Type B pancreatic cell (in vitro differentiated cells): ENCODE measurements around the gene GRIP2. TPM values are rescaled to one million over a fixed set of nuclear protein-coding genes. Genes with fewer than 3 reads are reported as not detected.

ENCODE experiments used
- DNase-seq: peaks from one replicate; pipeline ENCODE4 v3.0.0; 2021; ENCODE audit warnings: mixed read lengths; ENCODE audit not compliant: unreplicated experiment; ENCODE audit errors: extremely low spot score
- H3K27ac Mint-ChIP-seq: 2 replicates; pipeline ENCODE4 v1.8.0; 2021; ENCODE audit warnings: mild to moderate bottlenecking, mixed read lengths
- H3K27me3 Mint-ChIP-seq: 2 replicates; pipeline ENCODE4 v1.8.0; 2021; ENCODE audit warnings: mixed read lengths
- H3K36me3 Mint-ChIP-seq: 2 replicates; pipeline ENCODE4 v1.8.0; 2021; ENCODE audit warnings: mixed read lengths
- H3K4me1 Mint-ChIP-seq: one replicate; pipeline ENCODE4 v1.8.0; 2021; ENCODE audit warnings: mixed read lengths; ENCODE audit not compliant: unreplicated experiment
- H3K4me3 Mint-ChIP-seq: 2 replicates; pipeline ENCODE4 v1.8.0; 2021; ENCODE audit warnings: mild to moderate bottlenecking, mixed read lengths
- H3K9me3 Mint-ChIP-seq: 2 replicates; pipeline ENCODE4 v1.8.0; 2021; ENCODE audit warnings: mixed read lengths
- CTCF ChIP-seq: fragments of 200-600 bp; sonication (generic); conservative IDR thresholded peaks from 2 replicates; pipeline ENCODE4 v1.5.0; 2021; ENCODE audit warnings: antibody characterized with exemption, mild to moderate bottlenecking
- total RNA-seq: library from RNA; stranded (reverse); gene quantifications from 2 replicates; pipeline ENCODE4 v1.2.1, GENCODE V29; 2021; ENCODE audit warnings: low replicate concordance

Gene GRIP2
- total RNA-seq, 1 donor from 2014 or later, result 5.6 TPM

GRCh38 chr3:14513566-14514322 is 26.4 kb downstream of the GRIP2 start:
- H3K36me3 Mint-ChIP-seq, result no peaks in the 10 kb centered on the region
- H3K27ac Mint-ChIP-seq, result no peak overlapping the region
- H3K4me3 Mint-ChIP-seq, result no peak overlapping the region
- peaks cover 3% of the 10 kb centered on the region for H3K4me1 Mint-ChIP-seq
- DNase-seq, result no peak
- no peak for TF ChIP-seq CTCF
- H3K27me3 Mint-ChIP-seq, result peaks cover 3% of the 10 kb centered on the region
- no peaks in the 10 kb centered on the region for H3K9me3 Mint-ChIP-seq

- no peak for DNase-seq
- Mint-ChIP-seq H3K27ac (no peak overlapping the region), H3K4me3 (no peak overlapping the region)
Measured at GRCh38 chr3:14512942-14513327, 27.2 kb downstream of the GRIP2 start.

GRCh38 chr3:14512281-14512941 is 27.7 kb downstream of the GRIP2 start:
- no peaks in the 10 kb centered on the region for H3K36me3 Mint-ChIP-seq
- no peak for DNase-seq

More at GRCh38 chr3:14512942-14513327, 27.2 kb downstream of the GRIP2 start:
- Mint-ChIP-seq H3K9me3 (no peaks in the 10 kb centered on the region), H3K36me3 (no peaks in the 10 kb centered on the region), H3K27me3 (peaks cover 3% of the 10 kb centered on the region), H3K4me1 (peaks cover 3% of the 10 kb centered on the region)
- TF ChIP-seq CTCF, result no peak

GRCh38 chr3:14511623-14512280 is 28.4 kb downstream of the GRIP2 start:
- no peaks in the 10 kb centered on the region for H3K36me3 Mint-ChIP-seq
- no peaks in the 10 kb centered on the region for H3K9me3 Mint-ChIP-seq
- DNase-seq, result no peak
- TF ChIP-seq CTCF, result no peak
- H3K4me3 Mint-ChIP-seq, result no peak overlapping the region
- peaks cover 3% of the 10 kb centered on the region for H3K4me1 Mint-ChIP-seq
- H3K27ac Mint-ChIP-seq, result no peak overlapping the region
- H3K27me3 Mint-ChIP-seq, result peaks cover 3% of the 10 kb centered on the region

More at GRCh38 chr3:14512281-14512941, 27.7 kb downstream of the GRIP2 start:
- no peak overlapping the region for H3K4me3 Mint-ChIP-seq
- H3K9me3 Mint-ChIP-seq, result no peaks in the 10 kb centered on the region
- TF ChIP-seq CTCF, result no peak
- H3K4me1 Mint-ChIP-seq, result peaks cover 3% of the 10 kb centered on the region
- H3K27ac Mint-ChIP-seq, result no peak overlapping the region
- peaks cover 3% of the 10 kb centered on the region for H3K27me3 Mint-ChIP-seq

- no peaks in the 10 kb centered on the region for H3K9me3 Mint-ChIP-seq
- H3K27ac Mint-ChIP-seq, result no peak overlapping the region
- no peak overlapping the region for H3K4me3 Mint-ChIP-seq
- no peaks in the 10 kb centered on the region for H3K36me3 Mint-ChIP-seq
- DNase-seq, result no peak
- H3K4me1 Mint-ChIP-seq, result peaks cover 3% of the 10 kb centered on the region
- peaks cover 3% of the 10 kb centered on the region for H3K27me3 Mint-ChIP-seq
- TF ChIP-seq CTCF, result no peak
Measured at GRCh38 chr3:14510838-14511622, 29.1 kb downstream of the GRIP2 start.
